ENCODE results near the gene SLC46A3.
"Not testable (repeated sequence)": the region's sequence is repeated elsewhere in the genome, so short reads cannot be mapped to it uniquely, and the experiment has no call there.

DNA sequence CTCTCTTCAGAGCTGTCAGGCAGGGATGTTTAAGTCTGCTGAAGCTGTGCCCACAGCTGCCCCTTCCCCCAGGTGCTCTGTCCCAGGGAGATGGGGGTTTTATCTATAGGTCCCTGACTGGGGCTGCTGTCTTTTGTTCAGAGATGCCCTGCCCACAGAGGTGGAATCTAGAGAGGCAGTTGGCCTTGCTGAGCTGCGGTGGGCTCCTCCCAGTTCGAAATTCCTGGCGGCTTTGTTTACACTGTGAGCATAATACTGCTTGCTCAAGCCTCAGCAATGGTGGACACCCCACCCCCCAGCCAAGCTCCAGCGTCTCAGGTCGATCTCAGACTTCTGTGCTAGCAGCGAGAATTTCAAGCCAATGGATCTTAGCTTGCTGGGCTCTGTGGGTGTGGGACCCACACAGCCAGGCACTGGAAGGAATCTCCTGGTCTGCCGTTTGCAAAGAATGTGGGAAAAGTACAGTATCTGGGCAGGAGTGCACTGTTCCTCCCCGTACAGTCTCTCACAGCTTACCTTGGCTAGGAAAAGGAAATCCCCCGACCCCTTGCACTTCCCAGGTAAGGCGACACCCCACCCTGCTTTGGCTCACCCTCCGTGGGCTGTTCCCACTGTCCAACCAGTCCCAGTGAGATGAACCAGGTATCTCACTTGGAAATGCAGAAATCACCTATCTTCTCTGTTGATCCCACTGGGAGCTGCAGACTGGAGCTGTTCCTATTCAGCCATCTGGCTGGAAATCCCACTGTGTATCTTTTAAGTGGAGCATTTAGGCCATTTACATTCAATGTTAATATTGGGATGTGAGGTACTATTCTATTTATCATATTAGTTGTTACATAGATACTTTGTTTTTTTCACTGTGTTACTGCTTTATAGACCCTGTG, 24.9 kb downstream of the SLC46A3 start:
- not testable (repeated sequence) for TF ChIP-seq POLR2AphosphoS5, POLR2A (IDR thresholded peaks at IDR 0.05)
- TF ChIP-seq, protein P1, sequence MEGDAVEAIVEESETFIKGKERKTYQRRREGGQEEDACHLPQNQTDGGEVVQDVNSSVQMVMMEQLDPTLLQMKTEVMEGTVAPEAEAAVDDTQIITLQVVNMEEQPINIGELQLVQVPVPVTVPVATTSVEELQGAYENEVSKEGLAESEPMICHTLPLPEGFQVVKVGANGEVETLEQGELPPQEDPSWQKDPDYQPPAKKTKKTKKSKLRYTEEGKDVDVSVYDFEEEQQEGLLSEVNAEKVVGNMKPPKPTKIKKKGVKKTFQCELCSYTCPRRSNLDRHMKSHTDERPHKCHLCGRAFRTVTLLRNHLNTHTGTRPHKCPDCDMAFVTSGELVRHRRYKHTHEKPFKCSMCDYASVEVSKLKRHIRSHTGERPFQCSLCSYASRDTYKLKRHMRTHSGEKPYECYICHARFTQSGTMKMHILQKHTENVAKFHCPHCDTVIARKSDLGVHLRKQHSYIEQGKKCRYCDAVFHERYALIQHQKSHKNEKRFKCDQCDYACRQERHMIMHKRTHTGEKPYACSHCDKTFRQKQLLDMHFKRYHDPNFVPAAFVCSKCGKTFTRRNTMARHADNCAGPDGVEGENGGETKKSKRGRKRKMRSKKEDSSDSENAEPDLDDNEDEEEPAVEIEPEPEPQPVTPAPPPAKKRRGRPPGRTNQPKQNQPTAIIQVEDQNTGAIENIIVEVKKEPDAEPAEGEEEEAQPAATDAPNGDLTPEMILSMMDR (IDR thresholded peaks at IDR 0.05) = not testable (repeated sequence)

Data from upper lobe of left lung (tissue), 4 donors.